Measurements from ENCODE around the gene MAML3.

MAML3 gene

GRCh38 chr4:139986689-139987501, 167.1 kb downstream of the MAML3 start:
- TF ChIP-seq, protein P1, sequence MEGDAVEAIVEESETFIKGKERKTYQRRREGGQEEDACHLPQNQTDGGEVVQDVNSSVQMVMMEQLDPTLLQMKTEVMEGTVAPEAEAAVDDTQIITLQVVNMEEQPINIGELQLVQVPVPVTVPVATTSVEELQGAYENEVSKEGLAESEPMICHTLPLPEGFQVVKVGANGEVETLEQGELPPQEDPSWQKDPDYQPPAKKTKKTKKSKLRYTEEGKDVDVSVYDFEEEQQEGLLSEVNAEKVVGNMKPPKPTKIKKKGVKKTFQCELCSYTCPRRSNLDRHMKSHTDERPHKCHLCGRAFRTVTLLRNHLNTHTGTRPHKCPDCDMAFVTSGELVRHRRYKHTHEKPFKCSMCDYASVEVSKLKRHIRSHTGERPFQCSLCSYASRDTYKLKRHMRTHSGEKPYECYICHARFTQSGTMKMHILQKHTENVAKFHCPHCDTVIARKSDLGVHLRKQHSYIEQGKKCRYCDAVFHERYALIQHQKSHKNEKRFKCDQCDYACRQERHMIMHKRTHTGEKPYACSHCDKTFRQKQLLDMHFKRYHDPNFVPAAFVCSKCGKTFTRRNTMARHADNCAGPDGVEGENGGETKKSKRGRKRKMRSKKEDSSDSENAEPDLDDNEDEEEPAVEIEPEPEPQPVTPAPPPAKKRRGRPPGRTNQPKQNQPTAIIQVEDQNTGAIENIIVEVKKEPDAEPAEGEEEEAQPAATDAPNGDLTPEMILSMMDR (IDR thresholded peaks at IDR 0.05): no peak

GRCh38 chr4:139986106-139986505, 167.9 kb downstream of the MAML3 start:
- TF ChIP-seq, protein P1 (IDR thresholded peaks at IDR 0.05): no peak

DNA sequence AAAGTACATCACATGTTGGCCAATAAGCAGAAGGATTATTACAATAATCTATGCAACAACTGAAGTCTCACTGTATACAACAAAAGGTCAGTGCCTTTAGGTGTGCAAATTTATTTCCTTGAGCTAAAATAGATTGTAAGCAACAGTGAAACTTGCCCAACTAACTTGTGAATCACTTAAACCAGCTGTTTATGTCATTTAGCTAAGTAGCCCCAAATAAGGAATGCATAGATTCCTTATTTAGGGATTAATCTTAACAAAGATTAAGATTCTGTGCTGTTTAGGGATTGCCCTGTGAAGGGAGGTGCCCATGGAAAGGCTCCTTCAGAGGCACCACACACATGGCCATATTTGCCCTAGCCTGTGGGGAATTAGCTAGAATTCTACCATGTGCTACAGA, 168.6 kb downstream of the MAML3 start:
- TF ChIP-seq, protein P1 (IDR thresholded peaks at IDR 0.05): no peak

- TF ChIP-seq, protein P1 (IDR thresholded peaks at IDR 0.05): no peak
These were observed 169.5 kb downstream of the MAML3 start for GRCh38 chr4:139984471-139984870.

- TF ChIP-seq, protein P1 (IDR thresholded peaks at IDR 0.05): no peak
These were observed 175.3 kb downstream of the MAML3 start for GRCh38 chr4:139978692-139979091.

GRCh38 chr4:139977838-139978609, 176.0 kb downstream of the MAML3 start:
- TF ChIP-seq, protein P1 (IDR thresholded peaks at IDR 0.05): no peak

- TF ChIP-seq, protein P1 (IDR thresholded peaks at IDR 0.05): no peak
These were observed 178.1 kb downstream of the MAML3 start for GRCh38 chr4:139975830-139976272.

All from LNCAP (cell line).